Measurements from ENCODE around the gene PLEKHH2. TPM values are rescaled to one million over a fixed set of nuclear protein-coding genes. Genes with fewer than 3 reads are reported as not detected.

The PLEKHH2 gene
- total and polyA plus RNA-seq, 2 of the 13 experiments (the other 11 are each of a cell fraction or from before 2014, with no cell fraction given) = 1.1 to 3.0 TPM

DNA sequence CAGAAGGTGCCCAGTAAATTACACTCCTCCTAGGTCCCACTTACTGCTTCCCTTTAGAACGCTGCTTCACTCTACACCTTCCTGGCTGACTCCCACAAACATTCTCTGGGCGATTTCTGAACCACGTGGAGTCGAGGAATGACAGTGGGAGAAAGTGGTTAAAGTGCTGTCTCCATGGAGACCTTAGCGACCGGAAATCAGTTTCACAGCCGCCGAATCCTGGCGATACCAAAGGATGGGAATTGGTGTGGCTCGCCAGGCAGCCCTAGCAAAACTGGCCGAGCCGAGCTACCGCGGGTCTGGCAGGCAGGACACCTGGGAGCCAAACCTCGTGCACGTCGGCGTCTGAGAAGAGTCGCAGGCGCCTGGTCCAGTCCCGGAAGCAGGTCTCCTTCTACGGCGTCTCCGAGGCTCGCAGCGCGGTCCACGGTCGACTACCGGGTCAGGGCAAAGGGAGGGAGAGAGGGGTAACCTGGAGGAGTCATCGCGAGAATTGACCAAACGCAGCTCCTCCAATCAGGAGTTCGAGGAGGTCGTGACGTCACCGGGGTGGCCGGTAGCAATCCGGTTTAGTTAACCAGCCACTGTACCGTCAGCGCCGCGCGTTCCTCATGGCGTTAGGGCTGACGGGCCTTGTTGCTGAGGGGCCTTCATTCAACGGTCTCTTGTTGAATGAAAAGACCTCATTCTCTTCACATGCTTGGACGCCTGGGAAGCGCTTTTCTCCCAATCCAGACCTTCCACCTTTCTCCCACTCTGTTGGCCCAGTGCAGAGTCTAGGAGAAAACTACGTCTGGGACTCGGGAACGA, 41.3 kb upstream of the PLEKHH2 start, which contains the start of gene THADA (continued):
- TF ChIP-seq CENPT (CRISPR knock-in tag; IDR thresholded peaks at IDR 0.05; ENCODE audit: low read depth) = peak; percentile 91; the same call in 1 of the 2 replicates
- TF ChIP-seq, protein P1, sequence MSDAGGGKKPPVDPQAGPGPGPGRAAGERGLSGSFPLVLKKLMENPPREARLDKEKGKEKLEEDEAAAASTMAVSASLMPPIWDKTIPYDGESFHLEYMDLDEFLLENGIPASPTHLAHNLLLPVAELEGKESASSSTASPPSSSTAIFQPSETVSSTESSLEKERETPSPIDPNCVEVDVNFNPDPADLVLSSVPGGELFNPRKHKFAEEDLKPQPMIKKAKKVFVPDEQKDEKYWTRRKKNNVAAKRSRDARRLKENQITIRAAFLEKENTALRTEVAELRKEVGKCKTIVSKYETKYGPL (CRISPR knock-in tag; IDR thresholded peaks at IDR 0.05) = no peak
- peak; percentile 95 for TF ChIP-seq ZNF136 (CRISPR knock-in tag; IDR thresholded peaks at IDR 0.05; ENCODE audit: low read depth)
- peak; percentile 62 for TF ChIP-seq PTBP1 (IDR thresholded peaks at IDR 0.05; ENCODE audit: low read depth, low read length, poor library complexity, severe bottlenecking)
- TF ChIP-seq MIER3 (CRISPR knock-in tag; IDR thresholded peaks at IDR 0.05; ENCODE audit: borderline replicate concordance) = peak; percentile 72
- peak; percentile 67; the same call in 1 of the 2 replicates for TF ChIP-seq SNAPC2 (CRISPR knock-in tag; IDR thresholded peaks at IDR 0.05)
- TF ChIP-seq ZNF777 (CRISPR knock-in tag; IDR thresholded peaks at IDR 0.05) = peak; percentile 30; the same call in 1 of the 2 replicates
- TF ChIP-seq ZNF556 (CRISPR knock-in tag; IDR thresholded peaks at IDR 0.05; ENCODE audit: borderline replicate concordance) = peak; percentile 95
- TF ChIP-seq, protein P2, sequence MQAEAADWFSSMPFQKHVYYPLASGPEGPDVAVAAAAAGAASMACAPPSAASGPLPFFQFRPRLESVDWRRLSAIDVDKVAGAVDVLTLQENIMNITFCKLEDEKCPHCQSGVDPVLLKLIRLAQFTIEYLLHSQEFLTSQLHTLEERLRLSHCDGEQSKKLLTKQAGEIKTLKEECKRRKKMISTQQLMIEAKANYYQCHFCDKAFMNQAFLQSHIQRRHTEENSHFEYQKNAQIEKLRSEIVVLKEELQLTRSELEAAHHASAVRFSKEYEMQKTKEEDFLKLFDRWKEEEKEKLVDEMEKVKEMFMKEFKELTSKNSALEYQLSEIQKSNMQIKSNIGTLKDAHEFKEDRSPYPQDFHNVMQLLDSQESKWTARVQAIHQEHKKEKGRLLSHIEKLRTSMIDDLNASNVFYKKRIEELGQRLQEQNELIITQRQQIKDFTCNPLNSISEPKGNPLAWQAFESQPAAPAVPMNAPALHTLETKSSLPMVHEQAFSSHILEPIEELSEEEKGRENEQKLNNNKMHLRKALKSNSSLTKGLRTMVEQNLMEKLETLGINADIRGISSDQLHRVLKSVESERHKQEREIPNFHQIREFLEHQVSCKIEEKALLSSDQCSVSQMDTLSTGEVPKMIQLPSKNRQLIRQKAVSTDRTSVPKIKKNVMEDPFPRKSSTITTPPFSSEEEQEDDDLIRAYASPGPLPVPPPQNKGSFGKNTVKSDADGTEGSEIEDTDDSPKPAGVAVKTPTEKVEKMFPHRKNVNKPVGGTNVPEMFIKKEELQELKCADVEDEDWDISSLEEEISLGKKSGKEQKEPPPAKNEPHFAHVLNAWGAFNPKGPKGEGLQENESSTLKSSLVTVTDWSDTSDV (CRISPR knock-in tag; IDR thresholded peaks at IDR 0.05) = peak; percentile 46; the same call in 1 of the 2 replicates
- peak; percentile 83 for TF ChIP-seq RNF2 (conservative IDR thresholded peaks at IDR 0.05; ENCODE audit: low read depth)
- TF ChIP-seq HOXA9 (CRISPR knock-in tag; IDR thresholded peaks at IDR 0.05; ENCODE audit: borderline replicate concordance) = peak; percentile 91
- TF ChIP-seq, protein P3, sequence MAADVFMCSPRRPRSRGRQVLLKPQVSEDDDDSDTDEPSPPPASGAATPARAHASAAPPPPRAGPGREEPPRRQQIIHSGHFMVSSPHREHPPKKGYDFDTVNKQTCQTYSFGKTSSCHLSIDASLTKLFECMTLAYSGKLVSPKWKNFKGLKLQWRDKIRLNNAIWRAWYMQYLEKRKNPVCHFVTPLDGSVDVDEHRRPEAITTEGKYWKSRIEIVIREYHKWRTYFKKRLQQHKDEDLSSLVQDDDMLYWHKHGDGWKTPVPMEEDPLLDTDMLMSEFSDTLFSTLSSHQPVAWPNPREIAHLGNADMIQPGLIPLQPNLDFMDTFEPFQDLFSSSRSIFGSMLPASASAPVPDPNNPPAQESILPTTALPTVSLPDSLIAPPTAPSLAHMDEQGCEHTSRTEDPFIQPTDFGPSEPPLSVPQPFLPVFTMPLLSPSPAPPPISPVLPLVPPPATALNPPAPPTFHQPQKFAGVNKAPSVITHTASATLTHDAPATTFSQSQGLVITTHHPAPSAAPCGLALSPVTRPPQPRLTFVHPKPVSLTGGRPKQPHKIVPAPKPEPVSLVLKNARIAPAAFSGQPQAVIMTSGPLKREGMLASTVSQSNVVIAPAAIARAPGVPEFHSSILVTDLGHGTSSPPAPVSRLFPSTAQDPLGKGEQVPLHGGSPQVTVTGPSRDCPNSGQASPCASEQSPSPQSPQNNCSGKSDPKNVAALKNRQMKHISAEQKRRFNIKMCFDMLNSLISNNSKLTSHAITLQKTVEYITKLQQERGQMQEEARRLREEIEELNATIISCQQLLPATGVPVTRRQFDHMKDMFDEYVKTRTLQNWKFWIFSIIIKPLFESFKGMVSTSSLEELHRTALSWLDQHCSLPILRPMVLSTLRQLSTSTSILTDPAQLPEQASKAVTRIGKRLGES (CRISPR knock-in tag; IDR thresholded peaks at IDR 0.05; ENCODE audit: borderline replicate concordance) = no peak
- TF ChIP-seq ZNF772 (CRISPR knock-in tag; IDR thresholded peaks at IDR 0.05) = peak; percentile 79
- TF ChIP-seq SMYD3 (CRISPR knock-in tag; IDR thresholded peaks at IDR 0.05) = 0 out of 2 replicates have a peak, but pooled peaks have one; percentile 54
- peak; percentile 71 for TF ChIP-seq NR2F6 (IDR thresholded peaks at IDR 0.05)
- TF ChIP-seq NR2F6 (CRISPR knock-in tag; IDR thresholded peaks at IDR 0.05) = peak; percentile 70
- no peak; the same call in 1 of the 2 replicates for TF ChIP-seq NCOA5 (CRISPR knock-in tag; IDR thresholded peaks at IDR 0.05)
- TF ChIP-seq ZNF383 (CRISPR knock-in tag; IDR thresholded peaks at IDR 0.05; ENCODE audit: borderline replicate concordance) = peak; percentile 34; the same call in 1 of the 2 replicates
- TF ChIP-seq, protein P4, sequence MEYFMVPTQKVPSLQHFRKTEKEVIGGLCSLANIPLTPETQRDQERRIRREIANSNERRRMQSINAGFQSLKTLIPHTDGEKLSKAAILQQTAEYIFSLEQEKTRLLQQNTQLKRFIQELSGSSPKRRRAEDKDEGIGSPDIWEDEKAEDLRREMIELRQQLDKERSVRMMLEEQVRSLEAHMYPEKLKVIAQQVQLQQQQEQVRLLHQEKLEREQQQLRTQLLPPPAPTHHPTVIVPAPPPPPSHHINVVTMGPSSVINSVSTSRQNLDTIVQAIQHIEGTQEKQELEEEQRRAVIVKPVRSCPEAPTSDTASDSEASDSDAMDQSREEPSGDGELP (IDR thresholded peaks at IDR 0.05; ENCODE audit: borderline replicate concordance, low read depth) = peak; percentile 60; the same call in 1 of the 2 replicates
- TF ChIP-seq ZNF124 (CRISPR knock-in tag; IDR thresholded peaks at IDR 0.05) = peak; percentile 92
- TF ChIP-seq ZNF282 (IDR thresholded peaks at IDR 0.05; ENCODE audit: partially characterized antibody) = no peak
- peak; percentile 24; the same call in 1 of the 2 replicates for TF ChIP-seq ZNF572 (CRISPR knock-in tag; IDR thresholded peaks at IDR 0.05)
- no peak; the same call in 1 of the 2 replicates for TF ChIP-seq RELA (CRISPR knock-in tag; IDR thresholded peaks at IDR 0.05)
